Activated effector memory CD4-positive, alpha-beta T cell treated with Interleukin-2 at 50 U/mL for 16 hours (primary cell): ENCODE data around the gene GRID1.

Source experiments
- DNase-seq: peaks from one replicate; pipeline ENCODE4 v3.0.0-alpha.2; 2020

Gene GRID1

DNA sequence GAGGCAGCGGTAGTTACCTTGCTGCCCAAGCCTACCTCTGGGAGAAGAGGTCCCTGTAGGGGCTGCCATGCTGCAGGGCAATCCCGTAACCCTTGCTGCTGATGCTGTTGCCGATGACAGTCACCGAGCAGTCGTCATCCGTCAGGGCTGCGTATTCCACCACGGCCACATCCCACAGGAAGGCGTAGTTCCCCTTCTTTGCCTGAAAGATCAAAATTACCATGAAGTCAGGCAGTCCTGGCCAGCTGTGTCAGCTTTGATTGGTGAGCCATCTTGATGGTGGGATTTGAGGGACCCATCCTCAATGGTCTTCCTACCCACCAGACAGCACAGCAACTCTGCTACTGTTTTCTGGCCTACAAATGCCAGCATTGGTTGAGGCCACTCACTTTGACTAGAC, 746.8 kb downstream of the GRID1 start:
- no peak for DNase-seq

GRCh38 chr10:85618841-85619240, 747.8 kb downstream of the GRID1 start:
- no peak for DNase-seq

- no peak for DNase-seq
Observed at GRCh38 chr10:85617751-85618546, 748.6 kb downstream of the GRID1 start.

- DNase-seq: no peak
Observed at GRCh38 chr10:85615556-85615955, 751.0 kb downstream of the GRID1 start.

GRCh38 chr10:85614981-85615380, 751.6 kb downstream of the GRID1 start:
- DNase-seq: no peak

DNA sequence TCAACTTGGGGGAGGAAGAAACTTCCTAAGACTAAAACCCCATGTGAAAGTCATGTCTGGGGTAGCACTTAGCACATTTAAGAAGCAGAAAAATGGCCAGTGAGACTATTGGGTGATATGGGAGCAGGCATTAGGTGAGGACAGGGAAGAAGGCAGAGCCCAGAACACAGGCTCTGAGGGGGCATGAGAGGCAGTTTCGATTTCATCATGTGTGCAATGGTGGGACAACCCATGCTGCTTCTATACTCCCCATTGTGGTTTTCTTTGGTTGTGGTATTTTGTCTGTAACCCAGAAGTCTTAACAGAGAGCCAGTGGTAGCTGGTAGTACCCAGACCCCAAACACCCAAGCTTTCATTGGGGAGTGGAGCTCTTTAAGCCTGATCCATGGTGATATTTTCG, 752.0 kb downstream of the GRID1 start:
- DNase-seq: no peak

- DNase-seq: no peak
Observed at GRCh38 chr10:85613391-85613790, 753.2 kb downstream of the GRID1 start.

- no peak for DNase-seq
Observed at GRCh38 chr10:85612833-85613232, 753.8 kb downstream of the GRID1 start.

GRCh38 chr10:85612378-85612775, 754.2 kb downstream of the GRID1 start:
- peak; percentile 38 for DNase-seq

DNA sequence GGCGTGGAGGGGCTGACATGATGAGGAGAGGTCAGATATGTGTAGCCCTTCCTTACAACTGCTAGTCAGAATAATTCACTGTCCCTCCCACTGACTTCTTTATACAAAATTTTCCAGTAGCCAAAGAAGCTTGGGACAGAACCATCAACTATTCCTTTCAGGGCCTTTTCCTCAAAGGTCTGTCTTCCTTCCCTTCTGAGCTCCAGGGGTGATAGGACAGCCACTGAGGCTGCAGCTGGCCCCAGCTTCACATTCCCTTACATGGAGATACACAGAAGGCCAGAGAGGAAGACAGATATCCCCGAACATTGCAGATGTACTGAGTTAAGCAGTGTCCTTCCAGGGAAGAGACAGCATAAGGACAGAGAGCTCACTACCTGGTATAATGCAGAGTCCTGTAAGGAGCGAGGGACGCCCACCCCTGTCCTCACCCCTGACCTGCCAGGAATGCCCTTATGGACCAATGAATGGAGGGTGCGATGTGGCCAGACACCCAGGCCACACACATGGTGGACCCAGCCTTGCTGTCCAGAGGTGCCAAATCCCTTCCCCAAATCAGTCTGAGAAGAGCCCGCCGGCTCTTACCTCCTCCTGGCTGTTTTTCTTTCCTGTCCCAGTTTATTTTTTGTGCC, 754.7 kb downstream of the GRID1 start:
- no peak for DNase-seq

DNA sequence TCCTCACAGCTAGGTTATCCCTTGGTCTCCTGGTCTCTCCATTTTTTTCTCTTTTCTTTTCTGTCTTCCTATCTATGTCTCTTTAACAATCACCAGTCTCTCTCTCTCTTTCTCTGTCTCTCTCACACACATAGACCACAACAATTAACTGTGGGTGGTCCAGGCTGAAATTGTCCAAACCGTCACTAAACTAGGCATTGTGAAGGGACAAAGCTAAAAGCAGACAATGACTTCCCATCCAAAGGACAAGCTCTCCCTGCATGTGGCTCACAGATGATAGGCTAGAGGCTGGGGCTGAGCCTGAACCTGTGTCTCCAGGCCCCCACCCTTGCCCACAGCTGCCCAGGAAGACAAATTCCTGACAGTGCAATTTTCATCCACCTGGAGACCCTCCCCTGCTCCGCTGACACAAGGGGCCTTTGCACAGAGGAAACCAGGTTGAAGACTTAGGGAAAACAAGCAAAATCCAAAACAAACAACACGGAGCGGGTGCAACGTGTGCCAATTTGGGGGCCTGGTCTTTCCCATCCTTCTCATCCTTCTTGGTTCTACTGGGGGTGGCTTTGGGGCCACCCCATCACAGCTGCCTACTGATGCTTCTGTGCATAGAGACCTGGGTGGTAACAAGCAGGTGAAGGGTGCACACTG, 755.4 kb downstream of the GRID1 start:
- no peak for DNase-seq

DNA sequence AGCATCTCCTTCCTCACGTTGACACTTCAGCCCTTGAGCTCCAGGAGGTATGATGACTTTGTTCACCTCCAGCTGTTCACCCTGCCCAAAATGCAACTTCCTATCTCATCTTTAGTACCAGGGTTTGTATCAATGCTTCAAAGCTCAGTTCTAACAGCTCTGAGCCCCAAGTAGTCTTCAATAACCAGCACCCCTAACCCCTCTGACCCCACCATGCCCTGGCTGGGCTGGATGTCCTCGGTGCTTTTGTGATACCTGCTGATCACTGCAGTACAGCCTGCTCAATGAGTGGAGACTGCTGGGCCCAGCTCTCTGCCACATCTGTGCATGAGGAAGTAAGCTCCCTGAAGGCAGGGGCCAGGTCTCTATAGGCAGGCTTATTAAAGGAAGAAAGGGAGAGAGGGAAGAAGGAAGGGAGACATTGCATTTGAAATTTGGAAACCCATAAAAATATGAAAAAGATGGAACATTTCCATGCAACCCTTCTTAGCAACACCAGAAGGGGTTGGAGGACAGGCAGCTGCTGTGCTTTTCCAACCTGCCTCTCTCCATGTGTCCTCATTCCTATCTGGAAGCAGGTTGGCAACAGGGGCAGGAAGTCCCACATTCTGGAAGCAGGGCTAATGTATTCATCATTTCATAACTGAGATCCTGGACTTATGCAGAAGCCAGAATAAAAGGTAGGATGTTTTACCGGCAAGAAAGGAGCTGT, 756.1 kb downstream of the GRID1 start:
- no peak for DNase-seq

DNA sequence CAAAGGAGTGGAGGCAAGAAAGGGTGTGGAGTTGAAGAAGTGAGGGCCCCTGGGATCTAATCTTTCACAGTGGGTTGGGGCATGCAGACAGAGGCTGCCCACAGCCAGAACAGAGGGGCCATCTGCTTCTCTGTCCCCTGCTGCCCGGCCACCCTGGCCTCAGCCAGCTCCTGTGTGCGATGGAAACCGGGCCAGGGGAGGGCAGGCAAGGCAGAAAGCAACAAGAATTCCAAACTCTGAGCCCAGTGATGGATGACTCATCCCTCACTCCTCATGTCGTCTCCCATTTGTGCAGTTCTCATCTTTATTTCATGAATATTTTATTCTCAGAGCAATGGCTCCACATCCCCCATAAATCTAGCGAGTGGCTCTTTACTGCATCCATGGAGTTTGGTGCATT, 757.1 kb downstream of the GRID1 start:
- DNase-seq: no peak

- DNase-seq: no peak
Observed at GRCh38 chr10:85608706-85609105, 757.9 kb downstream of the GRID1 start.

DNA sequence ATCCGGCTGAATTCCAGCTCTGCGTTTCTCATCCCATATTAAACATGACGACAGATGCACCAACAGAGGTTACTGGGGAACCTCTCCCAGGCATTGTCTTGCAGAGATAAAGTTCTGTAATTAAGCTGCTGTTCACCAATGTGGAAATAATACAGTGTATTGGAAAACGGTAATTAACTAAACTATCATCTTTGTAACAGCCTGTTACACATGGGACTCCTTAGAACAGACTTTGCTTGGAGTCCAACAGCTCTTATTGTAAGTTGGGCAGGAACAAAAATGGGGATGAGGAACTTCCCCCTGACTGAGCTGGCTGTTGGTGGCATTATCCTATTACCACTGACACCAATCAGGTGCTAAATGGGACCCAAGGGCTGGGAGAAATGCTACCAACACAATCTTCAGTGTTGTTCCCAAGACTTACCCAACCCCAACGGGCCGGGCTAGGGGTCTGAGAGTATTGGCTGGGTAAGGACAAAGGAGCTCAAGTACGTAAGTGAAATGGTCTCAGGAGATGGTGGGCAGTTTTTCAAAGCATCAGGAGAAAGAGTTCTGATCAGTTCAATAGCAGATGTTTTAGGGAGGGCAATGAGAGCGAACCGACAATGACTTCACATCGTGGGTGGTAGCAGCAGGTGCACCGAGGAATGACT, 759.4 kb downstream of the GRID1 start:
- DNase-seq: no peak

- no peak for DNase-seq
Observed at GRCh38 chr10:85606401-85606800, 760.2 kb downstream of the GRID1 start.

DNA sequence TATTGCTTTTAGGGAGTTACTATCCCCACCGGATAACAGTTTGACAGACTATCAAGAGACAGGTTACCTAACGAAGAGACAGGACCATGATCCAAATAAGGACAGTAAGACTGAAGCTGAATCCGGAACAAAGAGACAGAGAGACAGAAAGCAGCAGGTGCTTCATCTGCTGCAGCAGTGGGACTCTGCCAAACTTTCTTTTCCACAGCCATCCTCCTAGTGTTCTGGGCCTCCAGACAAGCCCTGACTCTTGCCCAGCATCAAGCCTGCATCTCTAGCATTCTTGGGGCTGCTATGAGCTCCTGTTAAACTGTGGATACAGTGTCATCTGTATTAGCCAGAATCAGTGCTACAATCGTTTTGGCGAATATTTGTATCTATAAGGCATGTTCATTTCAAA, 761.7 kb downstream of the GRID1 start:
- no peak for DNase-seq

DNA sequence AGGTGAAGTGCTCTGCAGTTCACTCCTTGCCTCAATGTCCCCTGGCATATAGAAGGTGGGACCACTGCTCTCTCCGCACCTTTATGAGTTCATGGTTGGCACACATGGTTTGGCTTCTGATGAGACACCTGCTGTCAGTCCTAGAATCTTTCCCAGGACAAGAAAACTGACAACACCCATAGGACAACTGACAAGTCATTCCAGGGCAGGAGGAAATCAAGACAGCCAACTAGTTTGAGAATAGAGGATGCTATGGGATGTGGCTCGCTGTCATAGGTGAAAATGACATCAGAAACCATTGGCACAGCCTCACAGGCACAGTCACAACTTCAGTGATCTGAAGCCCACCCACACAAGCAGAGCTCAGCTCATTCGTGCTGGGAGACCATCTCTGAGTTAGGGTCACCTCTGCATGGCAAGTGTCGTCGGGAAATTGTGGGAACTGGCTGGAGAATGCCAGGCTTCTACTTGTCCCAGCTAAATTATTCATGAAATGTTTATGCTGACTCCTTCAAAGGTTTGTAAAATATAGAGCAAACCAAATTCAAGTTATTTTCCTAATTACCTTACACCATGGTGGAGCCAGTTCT, 762.4 kb downstream of the GRID1 start:
- no peak for DNase-seq

DNA sequence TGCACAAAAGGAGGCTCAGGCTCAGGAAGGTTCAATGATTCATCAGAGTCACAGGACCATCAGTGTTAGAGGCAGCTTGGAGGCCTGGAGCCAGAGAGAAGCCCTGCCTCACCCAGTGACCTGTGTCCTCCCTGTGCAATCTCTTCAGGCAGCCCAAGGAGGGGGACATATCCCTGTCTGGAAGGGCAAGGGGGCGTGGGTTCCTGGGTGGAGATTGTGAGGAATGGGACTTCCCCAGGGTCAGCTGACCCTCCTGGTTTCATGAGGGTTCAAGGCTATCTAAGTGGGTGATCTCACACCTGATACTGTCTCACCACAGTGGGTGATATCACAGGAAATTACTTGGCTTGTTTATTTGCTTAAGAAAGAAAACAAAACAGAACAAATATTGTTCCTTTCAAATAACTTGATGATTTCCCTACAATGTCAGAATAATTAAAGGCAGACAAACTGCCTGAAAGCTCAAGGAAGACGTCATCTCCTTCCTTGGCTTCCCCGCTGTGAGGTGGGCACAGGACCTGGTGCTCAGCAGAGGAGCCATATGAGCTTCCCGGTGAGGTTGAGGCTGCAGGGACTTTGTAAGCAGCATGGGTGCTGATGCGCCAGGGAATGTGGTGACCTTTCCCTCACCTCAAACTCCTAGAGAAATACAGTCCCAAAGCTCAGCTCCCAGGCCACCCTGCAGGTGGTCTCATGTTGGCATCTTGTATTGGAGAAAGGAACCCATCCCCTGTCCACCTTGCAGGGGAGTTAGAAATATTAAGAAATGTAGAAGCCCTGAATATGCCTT, 763.2 kb downstream of the GRID1 start:
- DNase-seq: no peak

- no peak for DNase-seq
Observed at GRCh38 chr10:85602713-85603112, 763.9 kb downstream of the GRID1 start.

DNA sequence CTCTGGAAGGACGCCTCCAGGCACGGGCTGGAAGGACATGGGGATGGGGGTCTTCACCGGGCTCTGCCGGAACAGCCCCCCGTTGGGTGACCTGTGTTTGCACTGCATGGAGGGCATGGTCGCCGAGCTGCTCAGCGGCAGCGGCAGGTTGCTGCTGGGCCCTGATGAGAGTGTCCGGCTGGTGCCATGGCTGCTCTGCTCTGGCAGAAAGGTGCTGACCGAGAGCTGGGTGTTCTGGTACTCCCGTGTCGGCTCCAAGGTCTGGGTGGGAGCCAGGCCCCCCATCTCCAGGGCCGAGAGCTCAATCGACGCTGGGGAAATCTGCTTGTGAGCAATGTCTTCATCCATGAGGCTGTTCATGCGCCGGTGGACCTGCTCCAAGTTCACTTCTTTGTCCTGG, 764.3 kb downstream of the GRID1 start:
- no peak for DNase-seq

- DNase-seq: no peak
Observed at GRCh38 chr10:85601526-85601925, 765.1 kb downstream of the GRID1 start.
